K562 (cell line): ENCODE data around the gene MICAL2. TPM values are rescaled to one million over a fixed set of nuclear protein-coding genes. Genes with fewer than 3 reads are reported as not detected.
A peak's percentile ranks its signal among the peaks of the same experiment; 100 is the strongest.

ENCODE experiments used
- ATAC-seq: fragments of 200-7000 bp; cut with Tn5 transposase; 3 replicates; pipeline ENCODE4 v1.9.1; 2020; ENCODE audit warnings: moderate library complexity
- BruUV-seq: library from RNA; stranded (reverse); fragments of 400-500 nt; replicated peaks from 2 replicates; lab custom pipeline; 2021; lab: Mats Ljungman, UMichigan
- CTCF ChIA-PET: fragments of 300-600 bp; formaldehyde crosslinking; extraction: SDS; loops from one replicate; lab custom pipeline; 2021; ENCODE audit warnings: low intra/inter-chr PET ratio; lab: Yijun Ruan, JAX
- POLR2A ChIA-PET: fragments of 300-600, 350-650 bp; sonication (Branson Sonifier 250); formaldehyde crosslinking; extraction: SDS; loops from one replicate; lab custom pipeline; 2021; ENCODE audit warnings: antibody characterized with exemption, inconsistent platforms; lab: Yijun Ruan, JAX
- DNase-seq, 4 experiments: peaks; one replicate each; pipeline versions ENCODE4 v3.0.0 to v3.0.0-alpha.2; 2011 to 2018; ENCODE audit warnings: low spot score in 3 of 4, mixed read lengths in 3 of 4; ENCODE audit errors: extremely low read depth in 1 of 4
- FAIRE-seq: peaks from 2 replicates; lab custom pipeline; 2011; peaks lifted over from hg19 to GRCh38; lab: Jason Lieb, UNC
- H2AFZ ChIP-seq: 2 replicates; pipeline ENCODE4 v1.6.0; 2011; ENCODE audit warnings: low read depth, low read length, control low read depth, inconsistent platforms
- H3K27ac ChIP-seq: fragments of 200-600 bp; 3 replicates; pipeline ENCODE4 v1.8.0; 2011; ENCODE audit warnings: low read depth, mild to moderate bottlenecking, control low read depth, inconsistent platforms, low read length, moderate library complexity, mixed read lengths; ENCODE audit errors: extremely low read depth
- H3K27me3 ChIP-seq, 2 experiments: fragments of 300-600 bp in 1 of 2; 2 replicates in 1 of 2; 3 replicates in 1 of 2; pipeline versions ENCODE4 v1.6.0 to v1.8.0; 2011; ENCODE audit warnings: inconsistent platforms in 2 of 2, low read length in 2 of 2, mild to moderate bottlenecking in 1 of 2, mixed read lengths in 1 of 2, moderate library complexity in 1 of 2; ENCODE audit not compliant: control insufficient read depth in 2 of 2, insufficient read depth in 2 of 2
- H3K36me3 ChIP-seq: fragments of 300-600 bp; 3 replicates; pipeline ENCODE4 v1.8.0; 2011; ENCODE audit warnings: mild to moderate bottlenecking, low read length, inconsistent platforms; ENCODE audit not compliant: control insufficient read depth, insufficient read depth
- H3K4me1 ChIP-seq, 2 experiments: fragments of 200-600 bp in 1 of 2; replicated peaks in 1 of 2; 2 replicates in 1 of 2; 3 replicates in 1 of 2; pipeline versions ENCODE4 v1.5.1 to v1.8.0; 2011; ENCODE audit warnings: inconsistent platforms in 2 of 2, low read length in 2 of 2, mild to moderate bottlenecking in 1 of 2, mixed read lengths in 1 of 2, moderate library complexity in 1 of 2; ENCODE audit not compliant: control insufficient read depth in 2 of 2, insufficient read depth in 2 of 2
- H3K4me2 ChIP-seq: 2 replicates; pipeline ENCODE4 v1.6.1; 2011; ENCODE audit warnings: low read length, control low read depth, inconsistent platforms, mixed read lengths; ENCODE audit not compliant: insufficient read depth
- H3K4me3 ChIP-seq: fragments of 200-600 bp; sonication (generic), shearing (Covaris generic); 2 replicates; pipeline ENCODE4 v1.5.1; 2016; ENCODE audit warnings: control low read depth, inconsistent platforms
- H3K79me2 ChIP-seq: fragments of 200-600 bp; 3 replicates; pipeline ENCODE4 v1.8.0; 2011; ENCODE audit warnings: low read length, inconsistent platforms; ENCODE audit not compliant: control insufficient read depth, insufficient read depth
- H3K9ac ChIP-seq, 2 experiments: 2 replicates each; pipeline versions ENCODE4 v1.6.0 to v1.6.1; 2011; ENCODE audit warnings: low read depth in 2 of 2, low read length in 2 of 2, control low read depth in 1 of 2, inconsistent platforms in 1 of 2, mild to moderate bottlenecking in 1 of 2, mixed read lengths in 1 of 2; ENCODE audit not compliant: insufficient read depth in 1 of 2
- H3K9me1 ChIP-seq: one replicate; pipeline ENCODE4 v1.6.0; 2011; ENCODE audit warnings: inconsistent platforms, mild to moderate bottlenecking, low read length, moderate library complexity; ENCODE audit not compliant: control insufficient read depth, insufficient read depth
- H3K9me3 ChIP-seq: replicated peaks from 2 replicates; pipeline ENCODE4 v1.5.1; 2011; ENCODE audit warnings: low read depth, low read length, inconsistent platforms; ENCODE audit not compliant: control insufficient read depth, insufficient read depth
- H4K20me1 ChIP-seq: replicated peaks from 2 replicates; pipeline ENCODE4 v1.6.1; 2011; ENCODE audit warnings: low read length, inconsistent platforms, mixed read lengths; ENCODE audit not compliant: control insufficient read depth, insufficient read depth
- HSF4 ChIP-seq: fragments of 250-450 bp; sonication (Bioruptor Pico); IDR thresholded peaks from 2 replicates; pipeline ENCODE4 v2.1.2; 2022; ENCODE audit warnings: mild to moderate bottlenecking, moderate library complexity, borderline replicate concordance
- PHTF2 ChIP-seq: fragments of 250-450 bp; sonication (Bioruptor Pico); IDR thresholded peaks from 2 replicates; pipeline ENCODE4 v1.5.0; 2021; ENCODE audit warnings: mild to moderate bottlenecking
- WGBS: fragments of 100-300 bp; shearing (Covaris generic); methylation state at CpG from one replicate; pipeline ENCODE4 v1.1.6; 2016; ENCODE audit warnings: low coverage, mixed read lengths; ENCODE audit not compliant: insufficient coverage; ENCODE audit errors: missing lambda C conversion rate; 5-methylcytosine and 5-hydroxymethylcytosine counted together
- in situ Hi-C: fragments of 300-500 bp; cut with MboI; formaldehyde crosslinking; loops from 4 replicates; pipeline ENCODE4 v1.15.0; 2018; ENCODE audit warnings: inconsistent platforms, mixed read lengths
- intact Hi-C: fragments of 100-400 bp; cut with micrococcal nuclease; formaldehyde crosslinking; loops from 2 replicates; pipeline ENCODE4 v1.14.2; 2022
- polyA plus RNA-seq, 8 experiments: library from polyadenylated mRNA; depleted of rRNA in 4 of 8; stranded (reverse) in 5 of 8; unstranded in 3 of 8; fragments of >200 nt; fragmentation: Nextera tagmentation in 2 of 8; fragmentation: Illumina TruSeq in 1 of 8; extraction: Ambion mirVana in 2 of 8; extraction: Trizol in 1 of 8; gene quantifications; 2 replicates each; pipeline versions ENCODE4 v1.2.1 to v1.2.3, GENCODE V29; 2011 to 2014; ENCODE audit warnings: inconsistent platforms in 1 of 8, missing spikeins in 1 of 8
- total RNA-seq, 7 experiments: library from RNA; depleted of rRNA in 6 of 7; stranded (reverse); fragments of >200 nt in 6 of 7; fragmentation: Illumina TruSeq in 2 of 7; extraction: Trizol in 2 of 7; gene quantifications; 2 replicates each; pipeline versions ENCODE4 v1.2.1 to v1.2.3, GENCODE V29; 2011 to 2021; ENCODE audit warnings: low replicate concordance in 1 of 7
- TF ChIP-seq, protein P1 (sequence below), 2 experiments: fragments of 450-650 bp in 1 of 2; sonication (generic) in 1 of 2; formaldehyde crosslinking in 1 of 2; IDR thresholded peaks in 1 of 2; conservative IDR thresholded peaks in 1 of 2; 2 replicates each; pipeline versions ENCODE4 v1.6.1 to v1.8.1; 2016 to 2023; ENCODE audit warnings: mild to moderate bottlenecking in 2 of 2, moderate library complexity in 2 of 2, inconsistent platforms in 1 of 2, missing genetic modification reagents in 1 of 2
- TF ChIP-seq, protein P2 (sequence below), 2 experiments: fragments of 450-650 bp in 1 of 2; sonication (generic) in 1 of 2; formaldehyde crosslinking; conservative IDR thresholded peaks; 2 replicates each; pipeline versions ENCODE4 v1.4.0 to v1.8.1; 2020 to 2022; ENCODE audit warnings: mild to moderate bottlenecking in 1 of 2, missing genetic modification reagents in 1 of 2
- TF ChIP-seq, protein P3 (sequence below): sonication (generic); formaldehyde crosslinking; IDR thresholded peaks from 2 replicates; pipeline ENCODE4 v1.8.0; 2022; ENCODE audit warnings: mild to moderate bottlenecking, missing genetic modification reagents
- TF ChIP-seq, protein P4 (sequence below): sonication (generic); formaldehyde crosslinking; IDR thresholded peaks from 2 replicates; pipeline ENCODE4 v1.8.0; 2023; ENCODE audit warnings: mild to moderate bottlenecking, missing genetic modification reagents
- TF ChIP-seq, protein P5 (sequence below), 2 experiments: fragments of 450-650 bp; conservative IDR thresholded peaks; 2 replicates each; pipeline ENCODE4 v1.6.1; 2017; ENCODE audit warnings: mild to moderate bottlenecking in 2 of 2, moderate library complexity in 2 of 2

The MICAL2 gene
- total and polyA plus RNA-seq, 9 of the 15 experiments (the other 6 are each of a cell fraction or from before 2014, with no cell fraction given): 4.7 to 64.2 (median 33.6) TPM

DNA sequence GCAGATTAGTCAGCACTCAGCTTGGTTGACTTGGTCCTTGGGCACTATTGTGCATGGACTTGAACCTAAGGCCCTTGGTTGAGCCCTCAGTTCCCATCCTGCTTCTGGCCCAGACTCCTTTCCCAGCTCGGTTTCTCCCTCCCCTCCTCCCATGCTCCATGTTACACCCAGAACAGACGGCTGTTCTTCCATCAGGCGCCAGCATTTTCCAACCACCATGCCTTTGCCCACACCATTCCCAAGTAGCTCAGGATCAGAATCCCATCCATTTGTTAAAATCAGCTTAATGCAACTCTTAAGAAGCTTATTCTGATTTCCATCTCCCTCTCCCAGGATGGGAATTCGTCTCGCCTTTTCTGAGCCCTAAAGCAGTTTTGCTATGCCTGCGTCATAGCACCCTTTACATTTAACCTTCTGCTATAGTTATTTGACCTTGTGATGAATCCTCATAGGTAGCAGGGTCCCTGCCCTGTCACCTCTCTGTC, 110.7 kb downstream of the MICAL2 start (continued):
- TF ChIP-seq, protein P1, sequence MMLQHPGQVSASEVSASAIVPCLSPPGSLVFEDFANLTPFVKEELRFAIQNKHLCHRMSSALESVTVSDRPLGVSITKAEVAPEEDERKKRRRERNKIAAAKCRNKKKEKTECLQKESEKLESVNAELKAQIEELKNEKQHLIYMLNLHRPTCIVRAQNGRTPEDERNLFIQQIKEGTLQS (IDR thresholded peaks at IDR 0.05): no peak
- TF ChIP-seq, protein P1 (CRISPR knock-in tag; conservative IDR thresholded peaks at IDR 0.05): no peak
- no peak for TF ChIP-seq PHTF2 (CRISPR knock-in tag)
- no peak for TF ChIP-seq HSF4 (CRISPR knock-in tag)
- TF ChIP-seq, protein P2, sequence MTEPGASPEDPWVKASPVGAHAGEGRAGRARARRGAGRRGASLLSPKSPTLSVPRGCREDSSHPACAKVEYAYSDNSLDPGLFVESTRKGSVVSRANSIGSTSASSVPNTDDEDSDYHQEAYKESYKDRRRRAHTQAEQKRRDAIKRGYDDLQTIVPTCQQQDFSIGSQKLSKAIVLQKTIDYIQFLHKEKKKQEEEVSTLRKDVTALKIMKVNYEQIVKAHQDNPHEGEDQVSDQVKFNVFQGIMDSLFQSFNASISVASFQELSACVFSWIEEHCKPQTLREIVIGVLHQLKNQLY (CRISPR knock-in tag; conservative IDR thresholded peaks at IDR 0.05): no peak

DNA sequence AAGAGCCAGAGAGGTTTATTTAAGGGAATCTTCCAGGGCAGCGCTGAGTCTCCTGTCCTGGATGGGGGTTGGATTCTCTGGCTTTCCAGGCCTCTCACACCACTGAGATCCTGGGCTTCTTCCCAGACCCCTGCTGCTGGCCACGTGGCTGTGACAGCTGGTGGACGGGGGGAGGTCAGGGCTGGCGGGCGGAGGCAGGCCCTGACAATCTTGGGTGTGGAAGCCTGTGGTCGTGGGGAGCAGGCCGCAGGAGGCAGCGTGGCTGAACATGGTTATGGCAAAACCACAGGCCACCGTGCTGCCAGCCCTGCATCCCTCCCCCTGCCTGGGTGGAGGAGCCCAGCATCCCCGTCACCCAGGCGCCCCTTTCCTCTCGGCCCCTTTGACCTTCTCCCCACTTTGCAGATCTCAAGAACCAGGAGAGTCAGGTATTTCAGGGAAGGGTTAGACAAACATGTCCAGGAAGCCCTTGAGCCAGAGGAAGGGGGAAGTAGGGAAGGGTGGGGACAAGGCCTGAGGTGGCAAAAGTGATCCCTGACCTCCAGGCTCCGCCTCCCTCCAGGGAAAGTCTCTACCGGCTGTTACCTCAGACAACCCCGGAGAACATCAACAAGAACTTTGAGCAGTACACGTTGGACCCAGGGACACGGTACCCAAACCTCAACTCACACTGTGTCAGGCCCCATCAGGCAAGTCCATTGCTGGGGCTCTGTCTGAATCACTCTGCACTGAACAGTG, 111.8 kb downstream of the MICAL2 start:
- H3K4me1 ChIP-seq: peaks cover 5 to 21% of the 10 kb centered on the region in 2 experiments; a peak in 3 of 5 replicates
- FAIRE-seq (no peak), DNase-seq (peak in 2 of 4 experiments; percentile 31 to 32), ATAC-seq (peak; percentile 65)
- in situ Hi-C loops (no loop called here), intact Hi-C loops (no loop called here)
- H3K9ac ChIP-seq: peak overlapping the region in 1 of 2 experiments; percentile 56; a peak in 2 of 4 replicates
- no peak overlapping the region; the same call in 2 of the 3 replicates for H3K27ac ChIP-seq
- H2AFZ ChIP-seq: no peak overlapping the region
- ChIA-PET CTCF (no interaction called here), POLR2A (interaction anchor here (1.5 to 2.3 kb wide), 2 partner anchors 9 to 11 kb away, joined by 3 to 7 read pairs; no protein-coding TSS in a partner anchor)
- no peaks in the 10 kb centered on the region for H3K9me1 ChIP-seq
- WGBS: 54% methylated on average over 10 of the region's 17 CpGs
- H3K4me2 ChIP-seq: no peak overlapping the region; the same call in 1 of the 2 replicates
- no peaks in the 10 kb centered on the region for H3K79me2 ChIP-seq
- H3K27me3 ChIP-seq: no peaks in the 10 kb centered on the region
- no TSS peak for BruUV-seq
- peaks cover 50% of the 10 kb centered on the region; the same call in 2 of the 3 replicates for H3K36me3 ChIP-seq
- no peaks in the 10 kb centered on the region for H4K20me1 ChIP-seq
- no peaks in the 10 kb centered on the region for H3K9me3 ChIP-seq
- no peak overlapping the region for H3K4me3 ChIP-seq
- TF ChIP-seq, protein P3, sequence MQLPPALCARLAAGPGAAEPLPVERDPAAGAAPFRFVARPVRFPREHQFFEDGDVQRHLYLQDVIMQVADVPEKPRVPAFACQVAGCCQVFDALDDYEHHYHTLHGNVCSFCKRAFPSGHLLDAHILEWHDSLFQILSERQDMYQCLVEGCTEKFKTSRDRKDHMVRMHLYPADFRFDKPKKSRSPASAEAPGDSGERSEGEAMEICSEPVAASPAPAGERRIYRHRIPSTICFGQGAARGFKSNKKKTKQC: no peak
- TF ChIP-seq, protein P4, sequence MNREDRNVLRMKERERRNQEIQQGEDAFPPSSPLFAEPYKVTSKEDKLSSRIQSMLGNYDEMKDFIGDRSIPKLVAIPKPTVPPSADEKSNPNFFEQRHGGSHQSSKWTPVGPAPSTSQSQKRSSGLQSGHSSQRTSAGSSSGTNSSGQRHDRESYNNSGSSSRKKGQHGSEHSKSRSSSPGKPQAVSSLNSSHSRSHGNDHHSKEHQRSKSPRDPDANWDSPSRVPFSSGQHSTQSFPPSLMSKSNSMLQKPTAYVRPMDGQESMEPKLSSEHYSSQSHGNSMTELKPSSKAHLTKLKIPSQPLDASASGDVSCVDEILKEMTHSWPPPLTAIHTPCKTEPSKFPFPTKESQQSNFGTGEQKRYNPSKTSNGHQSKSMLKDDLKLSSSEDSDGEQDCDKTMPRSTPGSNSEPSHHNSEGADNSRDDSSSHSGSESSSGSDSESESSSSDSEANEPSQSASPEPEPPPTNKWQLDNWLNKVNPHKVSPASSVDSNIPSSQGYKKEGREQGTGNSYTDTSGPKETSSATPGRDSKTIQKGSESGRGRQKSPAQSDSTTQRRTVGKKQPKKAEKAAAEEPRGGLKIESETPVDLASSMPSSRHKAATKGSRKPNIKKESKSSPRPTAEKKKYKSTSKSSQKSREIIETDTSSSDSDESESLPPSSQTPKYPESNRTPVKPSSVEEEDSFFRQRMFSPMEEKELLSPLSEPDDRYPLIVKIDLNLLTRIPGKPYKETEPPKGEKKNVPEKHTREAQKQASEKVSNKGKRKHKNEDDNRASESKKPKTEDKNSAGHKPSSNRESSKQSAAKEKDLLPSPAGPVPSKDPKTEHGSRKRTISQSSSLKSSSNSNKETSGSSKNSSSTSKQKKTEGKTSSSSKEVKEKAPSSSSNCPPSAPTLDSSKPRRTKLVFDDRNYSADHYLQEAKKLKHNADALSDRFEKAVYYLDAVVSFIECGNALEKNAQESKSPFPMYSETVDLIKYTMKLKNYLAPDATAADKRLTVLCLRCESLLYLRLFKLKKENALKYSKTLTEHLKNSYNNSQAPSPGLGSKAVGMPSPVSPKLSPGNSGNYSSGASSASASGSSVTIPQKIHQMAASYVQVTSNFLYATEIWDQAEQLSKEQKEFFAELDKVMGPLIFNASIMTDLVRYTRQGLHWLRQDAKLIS (CRISPR knock-in tag): no peak
- TF ChIP-seq, protein P5, sequence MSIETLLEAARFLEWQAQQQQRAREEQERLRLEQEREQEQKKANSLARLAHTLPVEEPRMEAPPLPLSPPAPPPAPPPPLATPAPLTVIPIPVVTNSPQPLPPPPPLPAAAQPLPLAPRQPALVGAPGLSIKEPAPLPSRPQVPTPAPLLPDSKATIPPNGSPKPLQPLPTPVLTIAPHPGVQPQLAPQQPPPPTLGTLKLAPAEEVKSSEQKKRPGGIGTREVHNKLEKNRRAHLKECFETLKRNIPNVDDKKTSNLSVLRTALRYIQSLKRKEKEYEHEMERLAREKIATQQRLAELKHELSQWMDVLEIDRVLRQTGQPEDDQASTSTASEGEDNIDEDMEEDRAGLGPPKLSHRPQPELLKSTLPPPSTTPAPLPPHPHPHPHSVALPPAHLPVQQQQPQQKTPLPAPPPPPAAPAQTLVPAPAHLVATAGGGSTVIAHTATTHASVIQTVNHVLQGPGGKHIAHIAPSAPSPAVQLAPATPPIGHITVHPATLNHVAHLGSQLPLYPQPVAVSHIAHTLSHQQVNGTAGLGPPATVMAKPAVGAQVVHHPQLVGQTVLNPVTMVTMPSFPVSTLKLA (conservative IDR thresholded peaks at IDR 0.05): peak in 1 of 2 experiments; percentile 33; a peak in 1 of 4 replicates
